ENCODE data around the gene PAN3.

DNA sequence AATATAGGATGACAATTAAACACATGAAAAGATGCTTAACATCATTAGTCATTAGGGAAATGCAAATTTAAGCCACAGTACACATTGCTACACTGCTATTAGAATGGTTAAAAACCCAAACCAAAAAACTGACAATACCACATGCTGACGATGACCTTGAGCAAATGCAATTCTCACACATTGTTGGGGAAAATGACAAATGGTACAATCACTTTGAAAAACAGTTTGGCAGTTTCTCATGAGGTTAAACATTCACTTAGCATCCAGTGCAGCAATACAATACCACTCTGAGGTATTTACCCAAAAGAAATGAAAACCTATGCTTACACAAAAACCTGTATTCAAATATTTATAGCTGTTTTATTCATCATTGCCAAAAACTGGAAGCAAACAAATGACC lies 49.3 kb upstream of the PAN3 start:
- TF ChIP-seq CTCF (conservative IDR thresholded peaks at IDR 0.05; ENCODE audit: low read depth, low read length) (no peak), EZH2 (IDR thresholded peaks at IDR 0.05; ENCODE audit: borderline replicate concordance, low read depth, low read length, poor library complexity, severe bottlenecking) (no peak)
